22Rv1 (cell line): ENCODE results near the gene ELF2.
"Not testable (repeated sequence)": the region's sequence is repeated elsewhere in the genome, so short reads cannot be mapped to it uniquely, and the experiment has no call there.

Experiments
- H3K27ac ChIP-seq: fragments of 450-650 bp; 2 replicates; pipeline ENCODE4 v1.5.1; 2017
- CTCF ChIP-seq: fragments of 450-650 bp; IDR thresholded peaks from 2 replicates; pipeline ENCODE4 v1.5.1; 2017; ENCODE audit warnings: mild to moderate bottlenecking
- ZFX ChIP-seq: fragments of 450-650 bp; IDR thresholded peaks from 2 replicates; pipeline ENCODE4 v1.6.1; 2017; ENCODE audit warnings: antibody characterized with exemption, borderline replicate concordance

The ELF2 gene

DNA sequence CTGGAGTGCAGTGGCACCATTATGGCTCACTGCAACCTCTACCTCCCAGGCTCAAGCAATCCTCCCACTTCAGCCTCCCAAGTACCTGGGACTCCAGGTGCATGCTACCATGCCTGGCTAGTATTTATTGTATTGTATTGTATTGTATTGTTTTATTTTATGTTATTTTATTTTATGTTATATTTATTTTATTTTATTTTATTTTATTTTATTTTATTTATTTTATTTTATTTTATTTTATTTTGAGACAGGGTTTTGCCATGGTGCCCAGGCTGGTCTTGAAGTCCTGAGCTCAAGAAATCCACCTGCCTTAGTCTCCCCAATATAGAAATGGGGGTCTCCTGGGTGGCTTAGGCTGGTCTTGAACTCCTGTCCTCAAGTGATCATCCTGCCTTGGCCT is 42.6 kb downstream of the ELF2 start:
- TF ChIP-seq CTCF = no peak
- no peak for TF ChIP-seq ZFX
- no peak overlapping the region for H3K27ac ChIP-seq

DNA sequence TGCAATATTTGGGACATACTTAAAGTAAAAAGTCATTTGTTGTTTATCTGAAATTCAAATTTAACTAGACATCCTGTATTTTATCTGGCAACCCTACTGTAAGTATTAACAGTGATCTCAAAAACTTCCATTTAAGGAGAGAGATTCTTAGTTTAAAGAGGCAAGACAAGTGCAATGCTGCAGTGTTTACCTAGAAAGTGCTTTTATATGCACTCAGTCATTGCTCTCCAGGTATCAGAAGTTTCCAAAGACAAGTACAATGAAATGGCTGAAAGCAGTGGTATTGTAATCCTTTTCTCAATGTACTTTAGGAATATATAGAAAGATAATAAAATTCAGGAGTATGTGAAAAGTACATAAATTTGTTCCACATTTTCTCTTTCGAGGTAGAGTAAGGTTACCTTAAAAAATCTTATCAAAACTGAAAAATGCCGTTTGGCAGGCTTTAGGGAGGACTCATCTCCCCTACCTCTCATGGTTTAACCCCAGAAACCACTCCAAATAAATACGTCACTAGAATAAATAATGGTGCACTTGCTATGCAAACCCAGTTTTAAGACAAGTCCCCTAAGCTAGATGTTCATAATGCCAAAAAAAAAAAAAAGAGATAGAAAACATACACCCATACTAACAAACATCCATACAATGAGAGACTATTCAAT is 45.7 kb downstream of the ELF2 start:
- TF ChIP-seq ZFX (no peak), CTCF (no peak)
- H3K27ac ChIP-seq = no peak overlapping the region

- no peak overlapping the region for H3K27ac ChIP-seq
- TF ChIP-seq ZFX = no peak
- no peak for TF ChIP-seq CTCF
These were observed 47.8 kb downstream of the ELF2 start for GRCh38 chr4:139129206-139129605.

GRCh38 chr4:139126898-139127297 is 50.1 kb downstream of the ELF2 start:
- TF ChIP-seq CTCF (no peak), ZFX (no peak)
- peak overlapping the region; percentile 44 for H3K27ac ChIP-seq

DNA sequence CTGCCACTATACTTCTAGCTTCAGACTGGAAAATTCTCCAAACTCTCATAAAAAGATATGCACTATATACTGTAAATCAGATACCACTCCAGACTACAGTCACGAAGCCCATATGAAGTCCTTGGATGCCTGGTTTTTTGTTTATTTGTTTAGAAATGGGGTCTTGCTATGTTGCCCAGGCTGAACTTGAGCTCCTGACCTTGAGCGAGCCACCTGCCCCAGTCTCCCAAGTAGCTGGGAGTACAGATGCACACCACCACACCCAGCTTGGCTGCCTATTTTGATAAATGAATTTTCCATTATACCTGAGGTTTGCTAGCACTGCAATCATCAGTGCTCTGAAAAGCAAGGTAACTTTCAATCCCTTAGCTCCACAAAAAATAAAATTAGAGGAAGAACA is 53.1 kb downstream of the ELF2 start:
- no peak overlapping the region for H3K27ac ChIP-seq
- TF ChIP-seq ZFX (no peak), CTCF (no peak)

DNA sequence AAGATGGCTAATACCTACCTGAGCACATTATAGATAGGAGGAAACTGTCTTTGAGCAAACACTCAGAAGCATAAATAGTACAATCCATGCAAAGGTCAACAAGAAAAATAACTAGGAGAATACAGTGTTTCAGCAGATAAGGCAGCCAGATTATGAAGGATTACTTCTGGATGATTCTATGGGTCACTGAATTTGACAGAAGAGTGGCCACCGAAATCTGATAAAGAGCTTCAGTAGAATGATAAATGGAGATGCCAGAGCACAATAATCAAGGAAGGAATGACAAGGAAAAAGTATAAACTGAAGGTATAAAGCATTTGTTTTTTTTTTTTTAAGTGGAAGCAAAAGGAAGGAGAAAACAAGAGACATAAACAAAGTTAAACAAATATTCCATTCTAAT is 58.7 kb downstream of the ELF2 start:
- H3K27ac ChIP-seq = no peak overlapping the region
- TF ChIP-seq ZFX (no peak), CTCF (no peak)

DNA sequence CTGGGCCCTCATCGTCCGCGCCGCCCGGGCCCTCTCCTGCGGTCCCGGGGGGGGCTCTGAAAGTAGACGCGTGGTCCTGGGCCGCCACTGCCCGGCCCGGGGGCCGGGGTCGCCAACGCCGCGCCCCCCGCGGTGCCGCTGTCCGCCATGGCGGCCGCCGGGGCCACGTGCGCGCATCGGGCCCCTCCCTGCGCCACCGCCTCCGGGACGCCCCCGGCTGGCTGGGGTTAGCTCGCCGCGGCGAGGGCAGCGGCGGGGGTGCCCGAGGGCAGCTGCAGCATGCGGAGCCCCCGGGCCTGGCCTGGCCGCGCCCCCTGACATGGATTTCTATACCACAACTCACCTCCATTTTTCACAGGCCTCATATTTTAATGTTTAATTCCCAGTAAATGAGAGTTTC is 61.8 kb downstream of the ELF2 start:
- no peak for TF ChIP-seq CTCF
- no peak for TF ChIP-seq ZFX
- H3K27ac ChIP-seq = no peak overlapping the region

DNA sequence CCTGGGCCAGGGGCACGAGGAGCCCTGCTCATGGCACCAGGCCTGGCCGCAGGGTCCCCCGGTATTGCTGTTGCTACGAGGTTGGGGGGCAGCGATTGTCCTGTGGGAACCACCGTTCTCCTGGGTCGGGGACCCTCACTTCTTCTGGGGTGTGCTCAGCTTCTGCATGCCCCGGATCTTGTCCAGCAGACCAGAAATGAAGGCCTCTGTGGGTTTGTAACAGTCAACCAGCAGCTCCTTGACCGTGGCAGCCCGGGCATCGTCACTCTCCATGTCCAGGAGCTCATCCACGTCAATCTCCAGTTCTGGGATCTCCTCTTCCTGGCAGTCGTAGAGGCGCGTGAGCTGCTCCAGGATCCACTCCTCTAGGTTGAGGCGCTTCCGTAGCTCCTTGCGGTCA is 62.2 kb downstream of the ELF2 start:
- not testable (repeated sequence) for H3K27ac ChIP-seq
